NCI-H2171 (cell line): ENCODE data around the gene PDCD7.
"Not testable (repeated sequence)": the region's sequence is repeated elsewhere in the genome, so short reads cannot be mapped to it uniquely, and the experiment has no call there.

Source experiments
- DNase-seq: peaks from one replicate; lab custom pipeline; 2025; lab: John Stamatoyannopoulos, UW

Gene PDCD7

GRCh38 chr15:65074946-65075345 is 58.7 kb downstream of the PDCD7 start:
- DNase-seq: not testable (repeated sequence)

GRCh38 chr15:65072617-65073016 is 61.0 kb downstream of the PDCD7 start:
- DNase-seq: no peak

GRCh38 chr15:65072027-65072426 is 61.6 kb downstream of the PDCD7 start:
- DNase-seq: no peak

GRCh38 chr15:65071381-65071811 is 62.2 kb downstream of the PDCD7 start:
- DNase-seq: no peak

GRCh38 chr15:65069779-65070546 is 63.6 kb downstream of the PDCD7 start:
- no peak for DNase-seq

GRCh38 chr15:65069179-65069578 is 64.4 kb downstream of the PDCD7 start:
- DNase-seq: no peak

- DNase-seq: no peak
Measured at GRCh38 chr15:65068403-65068788, 65.2 kb downstream of the PDCD7 start.

GRCh38 chr15:65067645-65068402 is 65.8 kb downstream of the PDCD7 start, which contains the start of gene RASL12:
Gene RASL12 (minus strand): TSS chr15:65067991. CDS start chr15:65067835, 156 bp downstream.
- DNase-seq: no peak
